HEK293T (cell line): ENCODE measurements around the gene IKZF3.

Experiments used
- CTCF ChIA-PET: fragments of 350-600 bp; formaldehyde crosslinking; extraction: SDS; loops from one replicate; lab custom pipeline; 2021; ENCODE audit warnings: antibody characterized with exemption, inconsistent platforms; lab: Yijun Ruan, JAX
- POLR2A ChIA-PET: fragments of 350-600 bp; formaldehyde crosslinking; extraction: SDS; loops from one replicate; lab custom pipeline; 2020; ENCODE audit warnings: antibody characterized with exemption, inconsistent platforms; lab: Yijun Ruan, JAX
- DNase-seq: peaks from one replicate; pipeline ENCODE4 v3.0.0; 2012; ENCODE audit warnings: mixed read lengths; ENCODE audit errors: extremely low spot score
- ARNT ChIP-seq: fragments of 450-650 bp; IDR thresholded peaks from 2 replicates; pipeline ENCODE4 v1.6.1; 2017; ENCODE audit warnings: mild to moderate bottlenecking
- BHLHE40 ChIP-seq: fragments of 450-650 bp; IDR thresholded peaks from 2 replicates; pipeline ENCODE4 v1.6.1; 2016; ENCODE audit warnings: mild to moderate bottlenecking, moderate library complexity, borderline replicate concordance
- CTBP1 ChIP-seq: fragments of 450-650 bp; IDR thresholded peaks from 2 replicates; pipeline ENCODE4 v1.6.1; 2016; ENCODE audit warnings: borderline replicate concordance
- ELF4 ChIP-seq: fragments of 450-650 bp; IDR thresholded peaks from 2 replicates; pipeline ENCODE4 v1.6.1; 2017; ENCODE audit warnings: antibody characterized with exemption
- FOXA1 ChIP-seq: fragments of 450-650 bp; IDR thresholded peaks from 2 replicates; pipeline ENCODE4 v1.6.1; 2016; ENCODE audit warnings: mild to moderate bottlenecking
- FOXK2 ChIP-seq: fragments of 450-650 bp; IDR thresholded peaks from 2 replicates; pipeline ENCODE4 v1.6.1; 2016; ENCODE audit warnings: mild to moderate bottlenecking
- FOXM1 ChIP-seq: fragments of 450-650 bp; IDR thresholded peaks from 2 replicates; pipeline ENCODE4 v1.6.1; 2017; ENCODE audit warnings: mild to moderate bottlenecking, borderline replicate concordance
- HDGF ChIP-seq: fragments of 450-650 bp; IDR thresholded peaks from 2 replicates; pipeline ENCODE4 v1.6.1; 2017; ENCODE audit warnings: antibody characterized with exemption, borderline replicate concordance
- L3MBTL2 ChIP-seq: fragments of 450-650 bp; conservative IDR thresholded peaks from 2 replicates; pipeline ENCODE4 v1.6.1; 2016; ENCODE audit warnings: mild to moderate bottlenecking
- LEF1 ChIP-seq: fragments of 450-650 bp; IDR thresholded peaks from 2 replicates; pipeline ENCODE4 v1.6.1; 2017; ENCODE audit warnings: mild to moderate bottlenecking, borderline replicate concordance
- NFRKB ChIP-seq: fragments of 450-650 bp; IDR thresholded peaks from 2 replicates; pipeline ENCODE4 v1.6.1; 2016; ENCODE audit warnings: mild to moderate bottlenecking, moderate library complexity
- SP1 ChIP-seq: fragments of 450-650 bp; IDR thresholded peaks from 2 replicates; pipeline ENCODE4 v1.6.1; 2017
- SUZ12 ChIP-seq: fragments of 450-650 bp; IDR thresholded peaks from 2 replicates; pipeline ENCODE4 v1.6.1; 2016; ENCODE audit warnings: mild to moderate bottlenecking
- TARDBP ChIP-seq: fragments of 450-650 bp; IDR thresholded peaks from 2 replicates; pipeline ENCODE4 v1.6.1; 2016
- ZNF384 ChIP-seq: fragments of 450-650 bp; IDR thresholded peaks from 2 replicates; pipeline ENCODE4 v1.6.1; 2016
- TF ChIP-seq, protein P1 (sequence below): fragments of 450-650 bp; IDR thresholded peaks from 2 replicates; pipeline ENCODE4 v1.6.1; 2016

IKZF3 gene

DNA sequence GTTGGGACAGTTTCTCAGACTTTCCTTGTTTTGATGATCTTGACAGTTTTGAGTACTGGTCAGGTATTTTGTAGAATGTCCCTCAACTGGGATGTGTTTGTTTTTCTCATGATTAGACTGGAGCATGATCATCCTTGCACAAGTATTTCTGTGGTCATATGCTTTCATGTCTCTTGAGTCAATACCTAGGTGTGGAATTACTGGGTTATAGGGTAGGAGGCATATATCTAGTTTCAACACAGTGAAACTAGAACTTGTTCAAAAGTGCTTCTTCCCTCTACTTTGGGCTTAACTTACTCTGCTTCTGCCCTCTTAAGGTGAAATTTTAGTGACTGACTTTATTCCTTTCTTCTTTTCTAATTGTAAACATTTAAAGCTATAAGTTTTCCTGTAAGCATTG lies 30.1 kb downstream of the IKZF3 start:
- TF ChIP-seq NFRKB (no peak), L3MBTL2 (no peak), LEF1 (no peak), FOXM1 (no peak), TARDBP (no peak), HDGF (no peak), ELF4 (no peak), SP1 (no peak), FOXK2 (no peak), CTBP1 (no peak), ARNT (no peak), FOXA1 (no peak)
- TF ChIP-seq, protein P1, sequence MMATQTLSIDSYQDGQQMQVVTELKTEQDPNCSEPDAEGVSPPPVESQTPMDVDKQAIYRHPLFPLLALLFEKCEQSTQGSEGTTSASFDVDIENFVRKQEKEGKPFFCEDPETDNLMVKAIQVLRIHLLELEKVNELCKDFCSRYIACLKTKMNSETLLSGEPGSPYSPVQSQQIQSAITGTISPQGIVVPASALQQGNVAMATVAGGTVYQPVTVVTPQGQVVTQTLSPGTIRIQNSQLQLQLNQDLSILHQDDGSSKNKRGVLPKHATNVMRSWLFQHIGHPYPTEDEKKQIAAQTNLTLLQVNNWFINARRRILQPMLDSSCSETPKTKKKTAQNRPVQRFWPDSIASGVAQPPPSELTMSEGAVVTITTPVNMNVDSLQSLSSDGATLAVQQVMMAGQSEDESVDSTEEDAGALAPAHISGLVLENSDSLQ = no peak
- POLR2A ChIA-PET = no interaction called here
- DNase-seq = no peak
- CTCF ChIA-PET = no interaction called here

DNA sequence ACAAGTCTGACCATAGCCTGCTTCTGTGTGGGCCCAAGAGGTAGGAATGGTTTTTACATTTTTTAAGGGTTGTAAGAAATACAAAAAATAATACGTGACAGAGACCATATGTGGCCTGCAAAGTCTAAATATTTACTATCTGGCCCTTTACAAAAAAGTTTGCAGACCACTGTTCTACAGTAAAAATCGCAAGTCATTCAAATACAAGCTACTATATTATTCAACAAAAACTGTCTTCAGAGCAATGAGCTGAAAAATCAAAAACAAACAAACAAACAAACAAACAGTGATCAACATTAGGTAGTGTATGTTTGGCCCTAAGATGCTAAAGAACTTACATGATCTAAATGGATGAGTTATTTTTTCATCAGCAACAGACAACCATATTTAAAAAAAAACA lies 32.5 kb downstream of the IKZF3 start:
- CTCF ChIA-PET = no interaction called here
- no peak for DNase-seq
- POLR2A ChIA-PET = no interaction called here
- TF ChIP-seq FOXK2 = no peak
- no peak for TF ChIP-seq NFRKB
- no peak for TF ChIP-seq CTBP1
- no peak for TF ChIP-seq TARDBP
- no peak for TF ChIP-seq SUZ12
- no peak for TF ChIP-seq FOXA1
- no peak for TF ChIP-seq ZNF384
- no peak for TF ChIP-seq L3MBTL2
- no peak for TF ChIP-seq FOXM1
- TF ChIP-seq, protein P1 = no peak
- TF ChIP-seq ELF4 = no peak

DNA sequence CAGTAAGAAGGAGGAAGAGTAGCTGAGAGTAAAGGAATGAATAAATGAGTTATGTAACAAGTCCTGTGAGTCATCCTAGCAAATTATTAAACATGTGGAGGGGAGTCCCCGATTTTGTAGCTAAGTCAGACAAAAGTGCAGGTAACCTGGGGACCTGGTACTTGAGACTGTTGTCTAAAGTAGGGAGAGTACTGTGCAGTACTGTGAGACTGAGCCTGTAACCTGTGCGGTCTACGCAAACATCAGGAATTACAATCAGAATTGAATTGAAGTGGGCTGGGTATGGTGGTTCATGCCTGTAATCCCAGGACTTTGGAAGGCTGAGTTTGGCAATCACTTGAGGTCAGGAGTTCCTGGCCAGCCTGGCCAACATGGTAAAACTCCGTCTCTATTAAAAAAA lies 35.7 kb downstream of the IKZF3 start:
- ChIA-PET POLR2A (interaction anchor here (1.3 kb wide), 1 partner anchor 12 kb away, joined by 3 read pairs; no protein-coding TSS in a partner anchor), CTCF (no interaction called here)
- DNase-seq = no peak
- TF ChIP-seq CTBP1 (no peak), FOXM1 (no peak), ELF4 (no peak), HDGF (no peak), LEF1 (no peak), FOXK2 (no peak), ARNT (no peak), BHLHE40 (no peak), NFRKB (no peak), FOXA1 (no peak), SUZ12 (no peak)
- TF ChIP-seq, protein P1 = no peak

DNA sequence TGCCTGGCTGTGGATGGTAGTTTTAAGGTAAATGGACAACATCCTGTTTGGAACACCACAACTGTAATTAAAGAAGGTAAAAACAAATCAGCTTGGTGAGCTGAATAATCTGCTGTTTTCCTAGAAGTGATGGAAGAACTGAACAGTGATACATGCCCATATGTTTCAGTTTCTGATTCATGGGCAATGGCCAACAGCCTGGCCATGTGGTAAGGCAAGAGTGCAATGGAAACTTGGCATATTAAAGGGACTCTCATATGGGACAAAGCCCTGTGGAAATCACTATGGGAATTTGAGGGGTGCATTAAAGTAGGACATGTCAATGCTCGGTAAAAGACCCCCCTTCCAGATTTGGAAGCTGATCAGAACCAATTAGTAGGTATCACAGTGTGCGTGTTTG lies 37.8 kb downstream of the IKZF3 start:
- TF ChIP-seq BHLHE40 = no peak
- no peak for TF ChIP-seq HDGF
- TF ChIP-seq LEF1 = no peak
- TF ChIP-seq TARDBP = no peak
- TF ChIP-seq FOXM1 = no peak
- no peak for TF ChIP-seq SP1
- TF ChIP-seq SUZ12 = no peak
- no peak for TF ChIP-seq L3MBTL2
- no peak for TF ChIP-seq FOXA1
- TF ChIP-seq ELF4 = no peak

DNA sequence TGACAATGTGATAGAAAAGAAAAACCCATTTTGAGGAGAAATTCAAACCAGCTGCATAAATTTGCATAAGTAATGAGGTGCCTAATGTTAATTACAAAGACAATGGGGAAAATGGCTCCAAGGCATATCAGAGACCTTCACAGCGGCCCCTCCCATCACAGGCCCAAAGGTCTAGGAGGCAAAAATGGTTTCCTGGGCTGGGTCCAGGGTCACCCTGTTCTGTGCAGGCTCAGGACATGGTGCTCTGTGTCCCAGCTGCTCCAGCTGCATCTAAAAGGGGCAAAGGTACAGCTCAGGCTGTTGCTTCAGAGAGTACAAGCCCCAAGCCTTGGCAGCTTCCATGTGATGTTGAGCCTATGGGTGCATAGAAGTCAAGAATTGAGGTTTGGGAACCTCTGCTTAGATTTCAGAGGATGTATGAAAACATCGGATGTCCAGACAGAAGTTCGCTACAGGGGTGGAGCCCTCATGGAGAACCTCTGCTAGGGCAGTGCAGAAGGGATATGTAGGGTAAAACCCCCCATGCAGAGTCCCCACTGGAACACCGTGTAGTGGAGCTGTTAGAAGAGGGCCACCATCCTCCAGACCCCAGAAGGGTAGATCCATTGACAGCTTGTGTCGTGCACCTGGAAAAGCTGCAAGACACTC lies 40.6 kb downstream of the IKZF3 start:
- TF ChIP-seq ZNF384 (no peak), FOXA1 (no peak), SUZ12 (no peak), BHLHE40 (no peak), L3MBTL2 (no peak), LEF1 (no peak), ELF4 (no peak), TARDBP (no peak), FOXK2 (no peak), SP1 (no peak), FOXM1 (no peak), CTBP1 (no peak), NFRKB (no peak), HDGF (no peak), ARNT (no peak)
- TF ChIP-seq, protein P1 = no peak
- ChIA-PET CTCF (no interaction called here), POLR2A (no interaction called here)
- DNase-seq = no peak

More for the DNA sequence above, 37.8 kb downstream of the IKZF3 start:
- POLR2A ChIA-PET = no interaction called here
- no peak for DNase-seq
- CTCF ChIA-PET = no interaction called here
